A549 (cell line): ENCODE measurements around the gene TMCC2. TPM values are rescaled to one million over a fixed set of nuclear protein-coding genes. Genes with fewer than 3 reads are reported as not detected.

Experiments used
- ATAC-seq, 2 experiments: fragments of 200-7000 bp in 1 of 2; fragments of >200 bp in 1 of 2; cut with Nextera tagmentation in 1 of 2; cut with Tn5 transposase in 1 of 2; 3 replicates each; pipeline versions ENCODE4 v1.8.0 to v1.9.1; 2018 to 2020; ENCODE audit warnings: mild to moderate bottlenecking in 1 of 2, moderate library complexity in 1 of 2
- CTCF ChIA-PET: fragments of 300-600 bp; sonication (Branson Sonifier 250); formaldehyde crosslinking; extraction: SDS; loops from one replicate; lab custom pipeline; 2021; ENCODE audit warnings: antibody characterized with exemption, inconsistent platforms; lab: Yijun Ruan, JAX
- POLR2A ChIA-PET: fragments of 350-600 bp; formaldehyde crosslinking; extraction: SDS; loops from one replicate; lab custom pipeline; 2021; ENCODE audit warnings: antibody characterized with exemption, inconsistent platforms; lab: Yijun Ruan, JAX
- DNase-seq, 2 experiments: peaks; one replicate each; pipeline versions ENCODE4 v3.0.0 to v3.0.0-alpha.2; 2011 to 2016; ENCODE audit warnings: low read depth in 1 of 2, low spot score in 1 of 2
- FAIRE-seq: peaks from 2 replicates; lab custom pipeline; 2011; peaks lifted over from hg19 to GRCh38; lab: Jason Lieb, UNC
- H3K27ac ChIP-seq, 2 experiments: fragments of >200 bp; sonication (Bioruptor Twin); formaldehyde crosslinking; 3 replicates each; pipeline ENCODE4 v1.5.1; 2016 to 2017
- H3K4me1 ChIP-seq: fragments of >200 bp; sonication (Bioruptor Twin); formaldehyde crosslinking; 3 replicates; pipeline ENCODE4 v1.6.1; 2016
- H3K4me2 ChIP-seq: fragments of >200 bp; sonication (Bioruptor Twin); formaldehyde crosslinking; 3 replicates; pipeline ENCODE4 v1.6.1; 2016
- H3K4me3 ChIP-seq: fragments of >200 bp; sonication (Bioruptor Twin); formaldehyde crosslinking; 3 replicates; pipeline ENCODE4 v1.5.1; 2016
- H3K9me3 ChIP-seq: fragments of >200 bp; sonication (Bioruptor Twin); formaldehyde crosslinking; 3 replicates; pipeline ENCODE4 v1.6.1; 2016
- BHLHE40 ChIP-seq: IDR thresholded peaks from 2 replicates; pipeline ENCODE4 v1.6.1; 2012; ENCODE audit warnings: low read depth, low read length, inconsistent platforms
- CHD2 ChIP-seq: fragments of 150-350 bp; IDR thresholded peaks from 2 replicates; pipeline ENCODE4 v1.6.1; 2014; ENCODE audit warnings: low read length; ENCODE audit not compliant: partially characterized antibody
- EP300 ChIP-seq, 2 experiments: fragments of >200 bp; sonication (Bioruptor Twin); formaldehyde crosslinking; IDR thresholded peaks; 2 replicates in 1 of 2; 3 replicates in 1 of 2; pipeline ENCODE4 v1.6.1; 2016 to 2017
- FOSL2 ChIP-seq, 2 experiments: fragments of 450-650 bp in 1 of 2; fragments of >200 bp in 1 of 2; sonication (Bioruptor Twin) in 1 of 2; formaldehyde crosslinking; IDR thresholded peaks; 2 replicates each; pipeline versions ENCODE4 v1.5.0 to v1.6.1; 2016 to 2020; ENCODE audit warnings: mild to moderate bottlenecking in 1 of 2, moderate library complexity in 1 of 2
- FOXS1 ChIP-seq: fragments of 250-450 bp; sonication (Bioruptor Pico); IDR thresholded peaks from 2 replicates; pipeline ENCODE4 v1.5.0; 2020; ENCODE audit warnings: mild to moderate bottlenecking, moderate library complexity
- HEYL ChIP-seq: fragments of 250-450 bp; sonication (Bioruptor Pico); IDR thresholded peaks from 2 replicates; pipeline ENCODE4 v1.8.0; 2021; ENCODE audit warnings: mild to moderate bottlenecking, moderate library complexity
- HOXB5 ChIP-seq: fragments of 250-450 bp; sonication (Bioruptor Pico); IDR thresholded peaks from 2 replicates; pipeline ENCODE4 v1.5.0; 2020; ENCODE audit warnings: mild to moderate bottlenecking, moderate library complexity
- MYC ChIP-seq: IDR thresholded peaks from 2 replicates; pipeline ENCODE4 v1.6.1; 2012; ENCODE audit warnings: mild to moderate bottlenecking, inconsistent platforms, low read length, improper control_type of control experiment, borderline replicate concordance
- NPAS2 ChIP-seq: fragments of 250-450 bp; sonication (Bioruptor Pico); IDR thresholded peaks from 2 replicates; pipeline ENCODE4 v1.8.0; 2022; ENCODE audit warnings: mild to moderate bottlenecking, moderate library complexity, borderline replicate concordance
- NR3C1 ChIP-seq: fragments of >200 bp; sonication (Bioruptor Twin); formaldehyde crosslinking; IDR thresholded peaks from 3 replicates; pipeline ENCODE4 v1.6.1; 2017
- POLR2A ChIP-seq: IDR thresholded peaks from 2 replicates; pipeline ENCODE4 v1.6.1; 2012; ENCODE audit warnings: mild to moderate bottlenecking, low read length
- RAD21 ChIP-seq, 2 experiments: fragments of >200 bp in 1 of 2; sonication (Bioruptor Twin) in 1 of 2; formaldehyde crosslinking in 1 of 2; IDR thresholded peaks in 1 of 2; conservative IDR thresholded peaks in 1 of 2; 2 replicates in 1 of 2; 3 replicates in 1 of 2; pipeline ENCODE4 v1.6.1; 2012 to 2018; ENCODE audit warnings: inconsistent platforms in 1 of 2
- RARB ChIP-seq: fragments of 250-450 bp; sonication (Bioruptor Pico); IDR thresholded peaks from 2 replicates; pipeline ENCODE4 v1.8.0; 2021; ENCODE audit warnings: mild to moderate bottlenecking, moderate library complexity
- RNF2 ChIP-seq: fragments of 200-600 bp; sonication (generic); IDR thresholded peaks from 2 replicates; pipeline ENCODE4 v1.6.1; 2016; ENCODE audit warnings: low read depth, mild to moderate bottlenecking, antibody characterized with exemption, moderate library complexity, borderline replicate concordance
- TFCP2L1 ChIP-seq: fragments of 250-450 bp; sonication (Bioruptor Pico); IDR thresholded peaks from 2 replicates; pipeline ENCODE4 v1.5.0; 2021; ENCODE audit warnings: mild to moderate bottlenecking
- ZC3H11A ChIP-seq: fragments of 450-650 bp; IDR thresholded peaks from 2 replicates; pipeline ENCODE4 v1.6.1; 2014; ENCODE audit warnings: antibody characterized with exemption, mild to moderate bottlenecking
- ZFP36 ChIP-seq: fragments of 450-650 bp; IDR thresholded peaks from 2 replicates; pipeline ENCODE4 v1.6.1; 2014; ENCODE audit warnings: borderline replicate concordance; ENCODE audit not compliant: partially characterized antibody
- ZNF302 ChIP-seq: fragments of 250-450 bp; sonication (Bioruptor Pico); IDR thresholded peaks from 2 replicates; pipeline ENCODE4 v1.9.0; 2021; ENCODE audit warnings: inconsistent platforms, mild to moderate bottlenecking, moderate library complexity
- WGBS: methylation state at CpG from one replicate; pipeline ENCODE4 v1.1.6; 2017; ENCODE audit errors: missing lambda C conversion rate; 5-methylcytosine and 5-hydroxymethylcytosine counted together
- polyA plus RNA-seq, 4 experiments: library from polyadenylated mRNA; depleted of rRNA in 3 of 4; stranded (reverse); fragments of >200 nt; fragmentation: RNase III in 1 of 4; extraction: RNeasy Plus Mini Kit Qiagen cat#74134 plus additional on column Dnase treatment in 1 of 4; gene quantifications; 2 replicates in 3 of 4; 3 replicates in 1 of 4; pipeline ENCODE4 v1.2.3, GENCODE V29; 2011 to 2017
- TF ChIP-seq, protein P1 (sequence below): fragments of 250-450 bp; sonication (Bioruptor Pico); IDR thresholded peaks from 2 replicates; pipeline ENCODE4 v1.5.0; 2021; ENCODE audit warnings: mild to moderate bottlenecking, moderate library complexity, borderline replicate concordance
- TF ChIP-seq, protein P2 (sequence below): fragments of 250-450 bp; sonication (Bioruptor Pico); IDR thresholded peaks from 2 replicates; pipeline ENCODE4 v1.5.0; 2020; ENCODE audit warnings: low read depth, mild to moderate bottlenecking, moderate library complexity
- TF ChIP-seq, protein P3 (sequence below): fragments of 450-650 bp; IDR thresholded peaks from 2 replicates; pipeline ENCODE4 v1.6.1; 2014; ENCODE audit warnings: antibody characterized with exemption
- TF ChIP-seq, protein P4 (sequence below): fragments of >200 bp; sonication (Bioruptor Twin); formaldehyde crosslinking; IDR thresholded peaks from 3 replicates; pipeline ENCODE4 v1.5.1; 2016
- TF ChIP-seq, protein P5 (sequence below): fragments of >200 bp; sonication (Bioruptor Twin); formaldehyde crosslinking; IDR thresholded peaks from 3 replicates; pipeline ENCODE4 v1.6.1; 2016

The TMCC2 gene
- polyA plus RNA-seq, 2 of the 4 experiments (the other 2 are of a cell fraction): 1.7 to 3.2 TPM

DNA sequence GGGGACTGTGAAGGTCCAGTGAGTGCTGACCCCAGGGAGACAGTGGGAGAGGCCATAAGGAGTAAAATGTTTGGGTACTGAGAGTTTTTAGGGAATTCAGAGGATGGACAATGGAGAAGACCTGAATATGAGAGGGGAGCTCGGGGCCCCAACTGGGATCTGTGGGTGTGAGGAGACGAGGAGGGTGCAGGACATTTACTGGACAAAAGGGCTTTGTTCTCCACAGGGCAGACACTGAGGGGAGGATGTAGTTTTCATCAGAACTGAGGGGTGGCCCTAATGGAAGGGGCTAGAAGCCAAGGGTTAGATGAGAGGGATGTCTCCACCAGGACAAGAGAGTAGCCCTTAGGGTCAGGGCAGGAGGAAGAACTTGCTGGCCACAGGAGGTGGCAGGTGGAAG lies 30.0 kb downstream of the TMCC2 start:
- TF ChIP-seq BHLHE40: no peak
- no peak for TF ChIP-seq CHD2
- no peak for TF ChIP-seq ZFP36
- no peak for TF ChIP-seq ZNF302 (CRISPR knock-in tag)
- TF ChIP-seq, protein P1, sequence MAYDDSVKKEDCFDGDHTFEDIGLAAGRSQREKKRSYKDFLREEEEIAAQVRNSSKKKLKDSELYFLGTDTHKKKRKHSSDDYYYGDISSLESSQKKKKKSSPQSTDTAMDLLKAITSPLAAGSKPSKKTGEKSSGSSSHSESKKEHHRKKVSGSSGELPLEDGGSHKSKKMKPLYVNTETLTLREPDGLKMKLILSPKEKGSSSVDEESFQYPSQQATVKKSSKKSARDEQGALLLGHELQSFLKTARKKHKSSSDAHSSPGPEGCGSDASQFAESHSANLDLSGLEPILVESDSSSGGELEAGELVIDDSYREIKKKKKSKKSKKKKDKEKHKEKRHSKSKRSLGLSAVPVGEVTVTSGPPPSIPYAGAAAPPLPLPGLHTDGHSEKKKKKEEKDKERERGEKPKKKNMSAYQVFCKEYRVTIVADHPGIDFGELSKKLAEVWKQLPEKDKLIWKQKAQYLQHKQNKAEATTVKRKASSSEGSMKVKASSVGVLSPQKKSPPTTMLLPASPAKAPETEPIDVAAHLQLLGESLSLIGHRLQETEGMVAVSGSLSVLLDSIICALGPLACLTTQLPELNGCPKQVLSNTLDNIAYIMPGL (CRISPR knock-in tag): no peak
- no peak for TF ChIP-seq TFCP2L1
- TF ChIP-seq, protein P2, sequence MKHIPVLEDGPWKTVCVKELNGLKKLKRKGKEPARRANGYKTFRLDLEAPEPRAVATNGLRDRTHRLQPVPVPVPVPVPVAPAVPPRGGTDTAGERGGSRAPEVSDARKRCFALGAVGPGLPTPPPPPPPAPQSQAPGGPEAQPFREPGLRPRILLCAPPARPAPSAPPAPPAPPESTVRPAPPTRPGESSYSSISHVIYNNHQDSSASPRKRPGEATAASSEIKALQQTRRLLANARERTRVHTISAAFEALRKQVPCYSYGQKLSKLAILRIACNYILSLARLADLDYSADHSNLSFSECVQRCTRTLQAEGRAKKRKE: no peak
- TF ChIP-seq POLR2A: no peak
- TF ChIP-seq, all 56 proteins: peak for 0

DNA sequence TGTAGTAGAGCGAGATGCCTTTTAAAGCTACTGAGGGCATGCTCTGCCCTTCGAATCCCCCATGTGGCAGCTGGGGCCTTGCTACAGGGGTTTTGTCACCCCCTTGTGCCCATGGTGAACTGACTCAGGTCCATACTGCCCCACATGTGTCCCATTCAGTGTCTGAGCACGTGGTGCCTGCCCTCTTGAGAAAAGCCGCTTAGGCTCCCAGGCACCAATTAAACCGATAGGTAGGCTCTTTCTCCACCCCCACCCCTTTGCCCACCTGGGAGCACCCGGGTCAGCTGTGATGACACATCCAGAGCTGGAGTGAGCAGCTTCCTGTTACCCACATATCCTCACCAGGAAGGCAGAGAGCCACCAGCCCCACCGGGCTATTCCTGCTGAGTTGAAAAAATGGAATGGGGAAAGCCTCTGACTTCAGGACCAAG lies 30.5 kb downstream of the TMCC2 start:
- H3K27ac ChIP-seq: peak overlapping the region; percentile 46 to 82; a peak in 5 of 6 replicates
- no peak for FAIRE-seq

More for the DNA sequence above, 30.0 kb downstream of the TMCC2 start:
- FAIRE-seq (no peak), DNase-seq (no peak), ATAC-seq (no peak)
- CTCF ChIA-PET: interaction anchor here (0.6 to 89.2 kb wide), 15 partner anchors 5 to 450 kb away, joined by 4 to 3627 read pairs (median 25); partner anchors contain the start of genes KLHDC8A, NUAK2, RBBP5 and TMCC2
- WGBS: 69% methylated on average over 2 of the region's 2 CpGs
- no peak overlapping the region for H3K4me2 ChIP-seq
- H3K27ac ChIP-seq: peak overlapping the region in 1 of 2 experiments; percentile 82; a peak in 4 of 6 replicates
- peaks cover 31% of the 10 kb centered on the region for H3K4me1 ChIP-seq
- POLR2A ChIA-PET: no interaction called here
- H3K9me3 ChIP-seq: no peaks in the 10 kb centered on the region
- H3K4me3 ChIP-seq: no peak overlapping the region

DNA sequence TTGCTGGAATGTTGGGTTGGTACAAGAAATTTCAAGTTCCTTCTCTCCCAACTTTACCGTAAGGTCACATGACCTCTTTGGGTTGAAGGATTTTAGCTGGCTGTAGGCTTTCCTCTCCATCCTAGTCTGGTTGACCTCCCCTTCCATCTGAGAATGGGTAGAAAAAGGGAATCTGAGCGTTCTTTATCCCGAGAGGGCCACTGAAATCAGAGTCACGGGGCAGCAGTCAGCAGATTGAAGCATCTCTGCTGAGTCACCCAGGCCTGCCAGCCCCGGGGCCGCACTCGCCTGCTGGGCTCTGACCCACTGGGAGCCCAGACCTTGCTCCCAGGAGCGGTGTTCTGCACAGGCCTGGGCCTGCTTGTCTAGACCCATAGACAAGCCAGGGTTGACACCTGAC lies 31.0 kb downstream of the TMCC2 start:
- DNase-seq (peak in 1 of 2 experiments; percentile 57), FAIRE-seq (no peak), ATAC-seq (peak; percentile 31 to 32; a peak in 3 of 6 replicates)
- Histone ChIP-seq H3K9me3 (no peaks in the 10 kb centered on the region), H3K4me3 (no peak overlapping the region), H3K4me1 (peaks cover 31% of the 10 kb centered on the region), H3K4me2 (peak overlapping the region; percentile 4; the same call in 1 of the 3 replicates), H3K27ac (peak overlapping the region; percentile 46 to 82; a peak in 5 of 6 replicates)
- ChIA-PET POLR2A (no interaction called here), CTCF (interaction anchor here (0.7 to 89.2 kb wide), 11 partner anchors 4 to 451 kb away, joined by 3 to 3627 read pairs (median 51); partner anchors contain the start of genes KLHDC8A, NUAK2 and TMCC2)
- WGBS: 67% methylated on average over 8 of the region's 8 CpGs
- TF ChIP-seq ZC3H11A (no peak), FOXS1 (CRISPR knock-in tag) (no peak), NR3C1 (no peak), FOSL2 (IDR thresholded peaks at IDR 0.05) (no peak), FOSL2 (CRISPR knock-in tag; IDR thresholded peaks at IDR 0.05) (0 out of 2 replicates have a peak, but pooled peaks have one; percentile 21)
- TF ChIP-seq, protein P3, sequence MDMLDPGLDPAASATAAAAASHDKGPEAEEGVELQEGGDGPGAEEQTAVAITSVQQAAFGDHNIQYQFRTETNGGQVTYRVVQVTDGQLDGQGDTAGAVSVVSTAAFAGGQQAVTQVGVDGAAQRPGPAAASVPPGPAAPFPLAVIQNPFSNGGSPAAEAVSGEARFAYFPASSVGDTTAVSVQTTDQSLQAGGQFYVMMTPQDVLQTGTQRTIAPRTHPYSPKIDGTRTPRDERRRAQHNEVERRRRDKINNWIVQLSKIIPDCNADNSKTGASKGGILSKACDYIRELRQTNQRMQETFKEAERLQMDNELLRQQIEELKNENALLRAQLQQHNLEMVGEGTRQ: peak; percentile 59
- TF ChIP-seq, protein P4, sequence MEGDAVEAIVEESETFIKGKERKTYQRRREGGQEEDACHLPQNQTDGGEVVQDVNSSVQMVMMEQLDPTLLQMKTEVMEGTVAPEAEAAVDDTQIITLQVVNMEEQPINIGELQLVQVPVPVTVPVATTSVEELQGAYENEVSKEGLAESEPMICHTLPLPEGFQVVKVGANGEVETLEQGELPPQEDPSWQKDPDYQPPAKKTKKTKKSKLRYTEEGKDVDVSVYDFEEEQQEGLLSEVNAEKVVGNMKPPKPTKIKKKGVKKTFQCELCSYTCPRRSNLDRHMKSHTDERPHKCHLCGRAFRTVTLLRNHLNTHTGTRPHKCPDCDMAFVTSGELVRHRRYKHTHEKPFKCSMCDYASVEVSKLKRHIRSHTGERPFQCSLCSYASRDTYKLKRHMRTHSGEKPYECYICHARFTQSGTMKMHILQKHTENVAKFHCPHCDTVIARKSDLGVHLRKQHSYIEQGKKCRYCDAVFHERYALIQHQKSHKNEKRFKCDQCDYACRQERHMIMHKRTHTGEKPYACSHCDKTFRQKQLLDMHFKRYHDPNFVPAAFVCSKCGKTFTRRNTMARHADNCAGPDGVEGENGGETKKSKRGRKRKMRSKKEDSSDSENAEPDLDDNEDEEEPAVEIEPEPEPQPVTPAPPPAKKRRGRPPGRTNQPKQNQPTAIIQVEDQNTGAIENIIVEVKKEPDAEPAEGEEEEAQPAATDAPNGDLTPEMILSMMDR: no peak
- TF ChIP-seq, protein P1 (CRISPR knock-in tag): no peak

More for the DNA sequence above, 30.5 kb downstream of the TMCC2 start:
- no peak for DNase-seq
- Histone ChIP-seq H3K4me1 (peaks cover 31% of the 10 kb centered on the region), H3K9me3 (no peaks in the 10 kb centered on the region), H3K4me3 (no peak overlapping the region), H3K4me2 (peak overlapping the region; percentile 4; the same call in 1 of the 3 replicates)
- no peak for ATAC-seq
- POLR2A ChIA-PET: no interaction called here
- CTCF ChIA-PET: interaction anchor here (0.6 to 89.2 kb wide), 11 partner anchors 4 to 451 kb away, joined by 3 to 3627 read pairs (median 51); partner anchors contain the start of genes KLHDC8A, NUAK2 and TMCC2
- 86% methylated on average over 6 of the region's 7 CpGs for WGBS
- TF ChIP-seq CHD2 (no peak), EP300 (IDR thresholded peaks at IDR 0.05) (no peak), RAD21 (conservative IDR thresholded peaks at IDR 0.05 in 1 of 2, IDR thresholded peaks at IDR 0.05 in 1 of 2) (no peak), HEYL (no peak), RARB (no peak), HOXB5 (CRISPR knock-in tag) (no peak), ZC3H11A (no peak), MYC (no peak), NPAS2 (CRISPR knock-in tag) (no peak), RNF2 (no peak)
- TF ChIP-seq, protein P1 (CRISPR knock-in tag): no peak
- TF ChIP-seq, protein P5, sequence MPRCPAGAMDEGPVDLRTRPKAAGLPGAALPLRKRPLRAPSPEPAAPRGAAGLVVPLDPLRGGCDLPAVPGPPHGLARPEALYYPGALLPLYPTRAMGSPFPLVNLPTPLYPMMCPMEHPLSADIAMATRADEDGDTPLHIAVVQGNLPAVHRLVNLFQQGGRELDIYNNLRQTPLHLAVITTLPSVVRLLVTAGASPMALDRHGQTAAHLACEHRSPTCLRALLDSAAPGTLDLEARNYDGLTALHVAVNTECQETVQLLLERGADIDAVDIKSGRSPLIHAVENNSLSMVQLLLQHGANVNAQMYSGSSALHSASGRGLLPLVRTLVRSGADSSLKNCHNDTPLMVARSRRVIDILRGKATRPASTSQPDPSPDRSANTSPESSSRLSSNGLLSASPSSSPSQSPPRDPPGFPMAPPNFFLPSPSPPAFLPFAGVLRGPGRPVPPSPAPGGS: no peak
